Liver (tissue), 9 donors: Measurements from ENCODE around the gene TANGO6. TPM values are rescaled to one million over a fixed set of nuclear protein-coding genes. Genes with fewer than 3 reads are reported as not detected.

ENCODE experiments used
- DNase-seq: peaks from one replicate; pipeline ENCODE4 v3.0.0-alpha.2; 2017; ENCODE audit warnings: low spot score
- H3K27ac ChIP-seq, 2 donors: one replicate each; pipeline ENCODE4 v1.7.0; 2013; ENCODE audit warnings: inconsistent platforms in 2 of 2, low read length in 2 of 2, control low read depth in 1 of 2, low read depth in 1 of 2, mild to moderate bottlenecking in 1 of 2
- H3K27me3 ChIP-seq, 4 donors: one replicate each; pipeline versions ENCODE4 v1.6.1 to v1.7.0; 2013; ENCODE audit warnings: low read length in 3 of 4, inconsistent platforms in 1 of 4, mild to moderate bottlenecking in 1 of 4, moderate library complexity in 1 of 4; ENCODE audit not compliant: control insufficient read depth in 4 of 4, insufficient read depth in 4 of 4
- H3K36me3 ChIP-seq, 4 donors: one replicate each; pipeline versions ENCODE4 v1.6.1 to v1.7.0; 2013; ENCODE audit warnings: low read length in 3 of 4, mild to moderate bottlenecking in 3 of 4, low read depth in 1 of 4, moderate library complexity in 1 of 4; ENCODE audit not compliant: control insufficient read depth in 4 of 4, insufficient read depth in 3 of 4
- H3K4me1 ChIP-seq, 4 donors: one replicate each; pipeline versions ENCODE4 v1.6.1 to v1.7.0; 2013; ENCODE audit warnings: low read length in 3 of 4, mild to moderate bottlenecking in 3 of 4, moderate library complexity in 1 of 4; ENCODE audit not compliant: control insufficient read depth in 4 of 4, insufficient read depth in 4 of 4
- H3K4me3 ChIP-seq, 3 donors: one replicate each; pipeline versions ENCODE4 v1.6.1 to v1.7.0; 2013; ENCODE audit warnings: low read length in 3 of 3, control low read depth in 1 of 3, low read depth in 1 of 3, mild to moderate bottlenecking in 1 of 3
- H3K9ac ChIP-seq, 2 donors: one replicate each; pipeline ENCODE4 v1.7.0; 2013; ENCODE audit warnings: low read length in 2 of 2, mild to moderate bottlenecking in 2 of 2, moderate library complexity in 2 of 2, control low read depth in 1 of 2, low read depth in 1 of 2
- H3K9me3 ChIP-seq, 4 donors: one replicate each; pipeline versions ENCODE4 v1.6.1 to v1.7.0; 2013; ENCODE audit warnings: low read length in 3 of 4; ENCODE audit not compliant: control insufficient read depth in 4 of 4
- ATF3 ChIP-seq: IDR thresholded peaks from 2 replicates; pipeline ENCODE4 v1.6.1; 2016; ENCODE audit warnings: antibody characterized with exemption
- CTCF ChIP-seq: fragments of 150-350 bp; IDR thresholded peaks from 2 replicates; pipeline ENCODE4 v1.5.1; 2017; ENCODE audit warnings: improper control_type of control experiment, low read depth, low read length; ENCODE audit not compliant: missing input control
- EGR1 ChIP-seq, 2 donors: IDR thresholded peaks; 2 replicates each; pipeline ENCODE4 v1.6.1; 2016 to 2018; ENCODE audit warnings: antibody characterized with exemption in 2 of 2, low read depth in 2 of 2
- FOXA1 ChIP-seq: IDR thresholded peaks from 2 replicates; pipeline ENCODE4 v1.6.1; 2016; ENCODE audit warnings: antibody characterized with exemption
- FOXA2 ChIP-seq: IDR thresholded peaks from 2 replicates; pipeline ENCODE4 v1.6.1; 2016; ENCODE audit warnings: antibody characterized with exemption
- GABPA ChIP-seq, 2 donors: IDR thresholded peaks in 1 of 2; conservative IDR thresholded peaks in 1 of 2; 2 replicates each; pipeline ENCODE4 v1.6.1; 2016; ENCODE audit warnings: antibody characterized with exemption in 2 of 2, mild to moderate bottlenecking in 1 of 2, moderate library complexity in 1 of 2
- HNF4A ChIP-seq, 2 donors: conservative IDR thresholded peaks; 2 replicates each; pipeline ENCODE4 v1.6.1; 2016; ENCODE audit warnings: antibody characterized with exemption in 2 of 2, mild to moderate bottlenecking in 2 of 2
- HNF4G ChIP-seq: IDR thresholded peaks from 2 replicates; pipeline ENCODE4 v1.6.1; 2016; ENCODE audit warnings: antibody characterized with exemption
- JUND ChIP-seq, 2 donors: IDR thresholded peaks; 2 replicates each; pipeline ENCODE4 v1.6.1; 2016; ENCODE audit warnings: antibody characterized with exemption in 2 of 2
- MAX ChIP-seq: IDR thresholded peaks from 2 replicates; pipeline ENCODE4 v1.6.1; 2016; ENCODE audit warnings: antibody characterized with exemption
- NR2F2 ChIP-seq: IDR thresholded peaks from 2 replicates; pipeline ENCODE4 v1.6.1; 2016; ENCODE audit warnings: antibody characterized with exemption
- RAD21 ChIP-seq, 2 donors: IDR thresholded peaks; 2 replicates each; pipeline ENCODE4 v1.6.1; 2016; ENCODE audit warnings: antibody characterized with exemption in 2 of 2, mild to moderate bottlenecking in 2 of 2
- REST ChIP-seq: IDR thresholded peaks from 2 replicates; pipeline ENCODE4 v1.6.1; 2016; ENCODE audit warnings: antibody characterized with exemption, mild to moderate bottlenecking
- RXRA ChIP-seq, 2 donors: IDR thresholded peaks; 2 replicates each; pipeline ENCODE4 v1.6.1; 2017 to 2018; ENCODE audit warnings: antibody characterized with exemption in 2 of 2, mild to moderate bottlenecking in 1 of 2
- SP1 ChIP-seq: IDR thresholded peaks from 2 replicates; pipeline ENCODE4 v1.6.1; 2018; ENCODE audit warnings: antibody characterized with exemption, mild to moderate bottlenecking
- TAF1 ChIP-seq: conservative IDR thresholded peaks from 2 replicates; pipeline ENCODE4 v1.6.1; 2016; ENCODE audit warnings: antibody characterized with exemption, mild to moderate bottlenecking
- YY1 ChIP-seq: IDR thresholded peaks from 2 replicates; pipeline ENCODE4 v1.6.1; 2016; ENCODE audit warnings: antibody characterized with exemption, mild to moderate bottlenecking
- ZBTB33 ChIP-seq: IDR thresholded peaks from 2 replicates; pipeline ENCODE4 v1.6.1; 2016; ENCODE audit warnings: antibody characterized with exemption
- WGBS: extraction: QIAGEN DNeasy Blood & Tissue Kit; methylation state at CpG from one replicate; pipeline ENCODE4 v1.1.7; 2013; 5-methylcytosine and 5-hydroxymethylcytosine counted together
- polyA plus RNA-seq, 2 donors: library from polyadenylated mRNA; stranded (reverse) in 1 of 2; unstranded in 1 of 2; fragments of 200-250 nt in 1 of 2; fragments of >200 nt in 1 of 2; fragmentation: Nextera tagmentation in 1 of 2; extraction: Ambion mirVana in 1 of 2; gene quantifications; one replicate each; pipeline versions ENCODE4 v1.2.1 to v1.2.3, GENCODE V29; 2013 to 2015
- total RNA-seq, 2 donors: library from RNA; depleted of rRNA; stranded (reverse); fragments of >200 nt; gene quantifications; one replicate each; pipeline ENCODE4 v1.2.3, GENCODE V29; 2014
- donor health status: healthy.
- donor health status: healthy.
- donor health status: healthy.
- donor health status: healthy.
- donor health status: healthy.

Gene TANGO6
- total and polyA plus RNA-seq, 4 donors, result 6.8 to 40.6 (median 10.5) TPM

GRCh38 chr16:69115837-69116236 is 272.5 kb downstream of the TANGO6 start:
- Histone ChIP-seq H3K27ac (no peak overlapping the region), H3K4me3 (no peak overlapping the region), H3K9me3 (no peaks in the 10 kb centered on the region), H3K4me1 (peaks cover 11 to 36% (median 17%) of the 10 kb centered on the region in 4 donors), H3K27me3 (no peaks in the 10 kb centered on the region), H3K9ac (no peak overlapping the region), H3K36me3 (peaks cover 4 to 24% (median 7%) of the 10 kb centered on the region in 4 donors)
- DNase-seq, result no peak
- WGBS, result 86% methylated on average over 1 of the region's 1 CpG
- TF ChIP-seq HNF4G (no peak), NR2F2 (no peak), SP1 (no peak), ZBTB33 (no peak), ATF3 (no peak), HNF4A (conservative IDR thresholded peaks at IDR 0.05) (no peak), MAX (no peak), FOXA2 (no peak), JUND (IDR thresholded peaks at IDR 0.05) (no peak), FOXA1 (no peak), RXRA (IDR thresholded peaks at IDR 0.05) (no peak), RAD21 (IDR thresholded peaks at IDR 0.05) (no peak), YY1 (no peak), TAF1 (no peak)

GRCh38 chr16:69116256-69116875 is 273.0 kb downstream of the TANGO6 start:
- Histone ChIP-seq H3K4me3 (no peak overlapping the region), H3K27ac (no peak overlapping the region), H3K27me3 (no peaks in the 10 kb centered on the region), H3K9ac (no peak overlapping the region), H3K4me1 (peaks cover 11 to 36% (median 17%) of the 10 kb centered on the region in 4 donors), H3K36me3 (peaks cover 6 to 28% (median 9%) of the 10 kb centered on the region in 4 donors), H3K9me3 (no peaks in the 10 kb centered on the region)
- no peak for DNase-seq
- 91% methylated on average over 7 of the region's 7 CpGs for WGBS
- no peak for TF ChIP-seq RAD21 (IDR thresholded peaks at IDR 0.05)
- no peak for TF ChIP-seq NR2F2
- no peak for TF ChIP-seq CTCF
- no peak for TF ChIP-seq EGR1 (IDR thresholded peaks at IDR 0.05; ENCODE audit: low read depth in 2 of 2)
- TF ChIP-seq REST, result no peak
- no peak for TF ChIP-seq YY1
- TF ChIP-seq RXRA (IDR thresholded peaks at IDR 0.05), result no peak
- TF ChIP-seq GABPA (IDR thresholded peaks at IDR 0.05 in 1 of 2, conservative IDR thresholded peaks at IDR 0.05 in 1 of 2), result no peak
- TF ChIP-seq SP1, result no peak
